ENCODE measurements around the gene TANC1. TPM values are rescaled to one million over a fixed set of nuclear protein-coding genes. Genes with fewer than 3 reads are reported as not detected.

Gene TANC1
- total RNA-seq, 5 donors from 2014 or later (not counting 1 experiment from before 2014, with no cell fraction given): 0.26 to 0.61 (median 0.50) TPM

- H3K27me3 Mint-ChIP-seq: peaks cover 0 to 6% of the 10 kb centered on the region in 2 donors
- Histone ChIP-seq H3K27ac (ENCODE audit: low read length) (no peak overlapping the region), H3K4me3 (ENCODE audit: control insufficient read depth in 1 of 2, extremely low read depth in 1 of 2, low read length in 1 of 2) (no peak overlapping the region), H3K9me3 (no peaks in the 10 kb centered on the region), H3K4me1 (ENCODE audit: control insufficient read depth in 1 of 2, extremely low read depth in 1 of 2, insufficient read depth in 2 of 2, low read length in 2 of 2) (no peaks in the 10 kb centered on the region), H3K27me3 (replicated peaks in 1 of 2; ENCODE audit: control insufficient read depth in 2 of 2, extremely low read depth in 1 of 2, insufficient read depth in 2 of 2, low read length in 1 of 2) (peaks cover 0 to 7% of the 10 kb centered on the region in 2 experiments), H3K36me3 (ENCODE audit: control insufficient read depth in 2 of 2, extremely low read depth in 1 of 2, insufficient read depth in 1 of 2, low read length in 1 of 2) (no peaks in the 10 kb centered on the region)
- DNase-seq (no peak), ATAC-seq (replicated peaks in 1 of 4) (no peak)
- no CpG with 5 or more reads among the region's 2 CpGs for WGBS (ENCODE audit: insufficient coverage)
- no peak overlapping the region for H3K27ac Mint-ChIP-seq
- CTCF ChIA-PET: no interaction called here
- no peaks in the 10 kb centered on the region for H3K9me3 Mint-ChIP-seq
- POLR2A ChIA-PET: no interaction called here
- H3K4me3 Mint-ChIP-seq: no peak overlapping the region
- no peaks in the 10 kb centered on the region for H3K4me1 Mint-ChIP-seq
- no peaks in the 10 kb centered on the region for H3K36me3 Mint-ChIP-seq
Observed at GRCh38 chr2:158936978-158937377, 31.5 kb upstream of the TANC1 start.

- H3K36me3 ChIP-seq (ENCODE audit: control insufficient read depth in 2 of 2, extremely low read depth in 1 of 2, insufficient read depth in 1 of 2, low read length in 1 of 2): no peaks in the 10 kb centered on the region
- Mint-ChIP-seq H3K36me3 (no peaks in the 10 kb centered on the region), H3K27ac (no peak overlapping the region), H3K4me1 (no peaks in the 10 kb centered on the region), H3K4me3 (no peak overlapping the region), H3K27me3 (peaks cover 0 to 6% of the 10 kb centered on the region in 2 donors), H3K9me3 (no peaks in the 10 kb centered on the region)
- ATAC-seq (replicated peaks in 1 of 4) (no peak), DNase-seq (no peak)
- no peak overlapping the region for H3K4me3 ChIP-seq (ENCODE audit: control insufficient read depth in 1 of 2, extremely low read depth in 1 of 2, low read length in 1 of 2)
- no peak overlapping the region for H3K27ac ChIP-seq (ENCODE audit: low read length)
- ChIA-PET POLR2A (no interaction called here), CTCF (interaction anchor here in 1 of 2 donors (1.2 kb wide), 1 partner anchor 45 kb away, joined by 3 read pairs; no protein-coding TSS in a partner anchor)
- WGBS (ENCODE audit: insufficient coverage): no CpG with 5 or more reads among the region's 2 CpGs
- H3K9me3 ChIP-seq: no peaks in the 10 kb centered on the region
- H3K4me1 ChIP-seq (ENCODE audit: control insufficient read depth in 1 of 2, extremely low read depth in 1 of 2, insufficient read depth in 2 of 2, low read length in 2 of 2): no peaks in the 10 kb centered on the region
- H3K27me3 ChIP-seq (replicated peaks in 1 of 2; ENCODE audit: control insufficient read depth in 2 of 2, extremely low read depth in 1 of 2, insufficient read depth in 2 of 2, low read length in 1 of 2): peaks cover 0 to 4% of the 10 kb centered on the region in 2 experiments
Observed at GRCh38 chr2:158940356-158940755, 28.1 kb upstream of the TANC1 start.

GRCh38 chr2:158943973-158944372 lies 24.5 kb upstream of the TANC1 start:
- H3K27me3 Mint-ChIP-seq: no peaks in the 10 kb centered on the region
- no peaks in the 10 kb centered on the region for H3K4me1 Mint-ChIP-seq
- DNase-seq: no peak
- no peak overlapping the region for H3K4me3 Mint-ChIP-seq
- Histone ChIP-seq H3K4me3 (ENCODE audit: control insufficient read depth in 1 of 2, extremely low read depth in 1 of 2, low read length in 1 of 2) (no peak overlapping the region), H3K4me1 (ENCODE audit: control insufficient read depth in 1 of 2, extremely low read depth in 1 of 2, insufficient read depth in 2 of 2, low read length in 2 of 2) (no peaks in the 10 kb centered on the region), H3K27me3 (replicated peaks in 1 of 2; ENCODE audit: control insufficient read depth in 2 of 2, extremely low read depth in 1 of 2, insufficient read depth in 2 of 2, low read length in 1 of 2) (peaks cover 0 to 3% of the 10 kb centered on the region in 2 experiments), H3K36me3 (ENCODE audit: control insufficient read depth in 2 of 2, extremely low read depth in 1 of 2, insufficient read depth in 1 of 2, low read length in 1 of 2) (no peaks in the 10 kb centered on the region), H3K9me3 (no peaks in the 10 kb centered on the region), H3K27ac (ENCODE audit: low read length) (no peak overlapping the region)
- CTCF ChIA-PET: no interaction called here
- POLR2A ChIA-PET: no interaction called here
- H3K27ac Mint-ChIP-seq: no peak overlapping the region
- no peak for ATAC-seq (replicated peaks in 1 of 4)
- H3K36me3 Mint-ChIP-seq: no peaks in the 10 kb centered on the region
- H3K9me3 Mint-ChIP-seq: no peaks in the 10 kb centered on the region
- 88% methylated on average over 1 of the region's 4 CpGs for WGBS (ENCODE audit: insufficient coverage)

- peaks cover 0 to 5% (median 5%) of the 10 kb centered on the region in 3 donors for H3K4me1 Mint-ChIP-seq
- WGBS (ENCODE audit: insufficient coverage): 85% methylated on average over 4 of the region's 6 CpGs
- ATAC-seq (replicated peaks in 1 of 4) (no peak), DNase-seq (no peak)
- Histone ChIP-seq H3K9me3 (no peaks in the 10 kb centered on the region), H3K27me3 (replicated peaks in 1 of 2; ENCODE audit: control insufficient read depth in 2 of 2, extremely low read depth in 1 of 2, insufficient read depth in 2 of 2, low read length in 1 of 2) (peaks cover 0 to 3% of the 10 kb centered on the region in 2 experiments), H3K4me1 (ENCODE audit: control insufficient read depth in 1 of 2, extremely low read depth in 1 of 2, insufficient read depth in 2 of 2, low read length in 2 of 2) (no peaks in the 10 kb centered on the region), H3K27ac (ENCODE audit: low read length) (no peak overlapping the region), H3K4me3 (ENCODE audit: control insufficient read depth in 1 of 2, extremely low read depth in 1 of 2, low read length in 1 of 2) (no peak overlapping the region), H3K36me3 (ENCODE audit: control insufficient read depth in 2 of 2, extremely low read depth in 1 of 2, insufficient read depth in 1 of 2, low read length in 1 of 2) (no peaks in the 10 kb centered on the region)
- H3K27me3 Mint-ChIP-seq: no peaks in the 10 kb centered on the region
- CTCF ChIA-PET: no interaction called here
- POLR2A ChIA-PET: no interaction called here
- no peak overlapping the region for H3K27ac Mint-ChIP-seq
- H3K4me3 Mint-ChIP-seq: no peak overlapping the region
- H3K36me3 Mint-ChIP-seq: no peaks in the 10 kb centered on the region
- no peaks in the 10 kb centered on the region for H3K9me3 Mint-ChIP-seq
Observed at GRCh38 chr2:158948964-158949699, 19.3 kb upstream of the TANC1 start.

GRCh38 chr2:158953454-158953853 lies 15.0 kb upstream of the TANC1 start:
- Histone ChIP-seq H3K9me3 (no peaks in the 10 kb centered on the region), H3K27ac (ENCODE audit: low read length) (no peak overlapping the region), H3K4me3 (ENCODE audit: control insufficient read depth in 1 of 2, extremely low read depth in 1 of 2, low read length in 1 of 2) (no peak overlapping the region), H3K27me3 (replicated peaks in 1 of 2; ENCODE audit: control insufficient read depth in 2 of 2, extremely low read depth in 1 of 2, insufficient read depth in 2 of 2, low read length in 1 of 2) (peaks cover 0 to 2% of the 10 kb centered on the region in 2 experiments), H3K4me1 (ENCODE audit: control insufficient read depth in 1 of 2, extremely low read depth in 1 of 2, insufficient read depth in 2 of 2, low read length in 2 of 2) (no peaks in the 10 kb centered on the region), H3K36me3 (ENCODE audit: control insufficient read depth in 2 of 2, extremely low read depth in 1 of 2, insufficient read depth in 1 of 2, low read length in 1 of 2) (no peaks in the 10 kb centered on the region)
- Mint-ChIP-seq H3K4me1 (peaks cover 0 to 5% (median 5%) of the 10 kb centered on the region in 3 donors), H3K36me3 (no peaks in the 10 kb centered on the region), H3K27ac (no peak overlapping the region), H3K9me3 (no peaks in the 10 kb centered on the region), H3K27me3 (peaks cover 4 to 8% of the 10 kb centered on the region in 2 donors), H3K4me3 (no peak overlapping the region)
- DNase-seq: no peak
- CTCF ChIA-PET: no interaction called here
- POLR2A ChIA-PET: no interaction called here
- ATAC-seq (replicated peaks in 1 of 4): no peak
- WGBS (ENCODE audit: insufficient coverage): no CpG with 5 or more reads among the region's 4 CpGs

GRCh38 chr2:158953926-158954763 lies 14.3 kb upstream of the TANC1 start:
- no peaks in the 10 kb centered on the region for H3K36me3 Mint-ChIP-seq
- WGBS (ENCODE audit: insufficient coverage): 83% methylated on average over 2 of the region's 5 CpGs

More at GRCh38 chr2:158953926-158954763, 14.3 kb upstream of the TANC1 start:
- peaks cover 4 to 9% of the 10 kb centered on the region in 2 donors for H3K27me3 Mint-ChIP-seq
- Histone ChIP-seq H3K4me1 (ENCODE audit: control insufficient read depth in 1 of 2, extremely low read depth in 1 of 2, insufficient read depth in 2 of 2, low read length in 2 of 2) (no peaks in the 10 kb centered on the region), H3K4me3 (ENCODE audit: control insufficient read depth in 1 of 2, extremely low read depth in 1 of 2, low read length in 1 of 2) (no peak overlapping the region), H3K27me3 (replicated peaks in 1 of 2; ENCODE audit: control insufficient read depth in 2 of 2, extremely low read depth in 1 of 2, insufficient read depth in 2 of 2, low read length in 1 of 2) (peaks cover 0 to 2% of the 10 kb centered on the region in 2 experiments), H3K27ac (ENCODE audit: low read length) (no peak overlapping the region), H3K36me3 (ENCODE audit: control insufficient read depth in 2 of 2, extremely low read depth in 1 of 2, insufficient read depth in 1 of 2, low read length in 1 of 2) (no peaks in the 10 kb centered on the region), H3K9me3 (no peaks in the 10 kb centered on the region)
- H3K4me1 Mint-ChIP-seq: peaks cover 0 to 5% (median 5%) of the 10 kb centered on the region in 3 donors
- DNase-seq (peak in 3 of 35 experiments; percentile 4 to 12 (median 7)), ATAC-seq (replicated peaks in 1 of 4) (no peak)
- H3K4me3 Mint-ChIP-seq: no peak overlapping the region
- ChIA-PET CTCF (interaction anchor here (0.6 to 0.7 kb wide), 3 partner anchors 36 to 117 kb away, joined by 3 to 4 read pairs (median 3); no protein-coding TSS in a partner anchor), POLR2A (interaction anchor here in 1 of 2 donors (0.7 kb wide), 1 partner anchor 331 kb away, joined by 3 read pairs; no protein-coding TSS in a partner anchor)
- no peak overlapping the region for H3K27ac Mint-ChIP-seq
- H3K9me3 Mint-ChIP-seq: no peaks in the 10 kb centered on the region

Measured in T-cell (primary cell).